Central memory CD4-positive, alpha-beta T cell (primary cell): ENCODE results near the gene TOX2.

Experiments used
- DNase-seq: peaks from one replicate; pipeline ENCODE4 v3.0.0; 2022

The TOX2 gene

DNA sequence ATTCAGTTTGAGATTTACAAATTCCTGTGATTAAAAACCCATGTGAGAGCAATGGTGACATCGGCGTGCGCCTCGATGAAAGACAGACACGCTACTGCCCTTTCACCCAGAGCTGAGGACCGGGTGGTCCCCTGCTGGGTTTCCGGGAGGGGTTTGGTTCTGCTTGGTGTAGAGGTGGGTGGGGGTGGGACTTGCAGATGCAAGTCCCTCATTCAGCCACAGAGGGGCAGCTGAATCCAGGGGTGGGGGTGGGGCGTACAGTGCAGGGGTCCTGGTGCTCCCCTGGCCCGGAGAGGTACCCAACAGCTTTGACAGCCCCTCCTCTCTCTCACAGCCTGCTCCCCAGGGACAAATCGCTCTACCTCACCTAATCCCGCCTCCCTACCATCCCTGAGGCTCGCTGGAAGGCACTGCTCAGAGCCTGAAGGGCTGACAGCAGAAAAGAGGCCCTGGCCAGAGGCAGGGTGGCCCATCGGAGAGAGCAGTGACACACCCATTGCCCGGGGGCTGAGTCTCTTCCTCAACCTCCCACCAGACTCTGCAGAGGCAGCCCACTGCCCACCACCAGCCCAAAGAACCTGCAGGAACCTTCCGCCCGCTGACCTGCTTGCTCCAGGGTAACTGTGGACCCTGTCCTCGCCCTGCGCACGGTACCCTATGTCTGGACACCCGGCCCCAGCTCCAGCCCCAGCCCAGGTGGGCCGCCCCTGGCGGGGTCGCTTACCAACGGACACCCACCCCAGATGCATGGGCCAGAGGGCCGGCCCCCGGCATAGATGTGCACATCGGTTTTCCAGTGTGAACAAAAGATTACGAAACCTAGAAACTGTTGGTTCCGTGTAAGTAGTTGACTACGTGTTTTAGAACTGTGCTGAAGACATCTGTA lies 153.9 kb downstream of the TOX2 start:
- DNase-seq: no peak

DNA sequence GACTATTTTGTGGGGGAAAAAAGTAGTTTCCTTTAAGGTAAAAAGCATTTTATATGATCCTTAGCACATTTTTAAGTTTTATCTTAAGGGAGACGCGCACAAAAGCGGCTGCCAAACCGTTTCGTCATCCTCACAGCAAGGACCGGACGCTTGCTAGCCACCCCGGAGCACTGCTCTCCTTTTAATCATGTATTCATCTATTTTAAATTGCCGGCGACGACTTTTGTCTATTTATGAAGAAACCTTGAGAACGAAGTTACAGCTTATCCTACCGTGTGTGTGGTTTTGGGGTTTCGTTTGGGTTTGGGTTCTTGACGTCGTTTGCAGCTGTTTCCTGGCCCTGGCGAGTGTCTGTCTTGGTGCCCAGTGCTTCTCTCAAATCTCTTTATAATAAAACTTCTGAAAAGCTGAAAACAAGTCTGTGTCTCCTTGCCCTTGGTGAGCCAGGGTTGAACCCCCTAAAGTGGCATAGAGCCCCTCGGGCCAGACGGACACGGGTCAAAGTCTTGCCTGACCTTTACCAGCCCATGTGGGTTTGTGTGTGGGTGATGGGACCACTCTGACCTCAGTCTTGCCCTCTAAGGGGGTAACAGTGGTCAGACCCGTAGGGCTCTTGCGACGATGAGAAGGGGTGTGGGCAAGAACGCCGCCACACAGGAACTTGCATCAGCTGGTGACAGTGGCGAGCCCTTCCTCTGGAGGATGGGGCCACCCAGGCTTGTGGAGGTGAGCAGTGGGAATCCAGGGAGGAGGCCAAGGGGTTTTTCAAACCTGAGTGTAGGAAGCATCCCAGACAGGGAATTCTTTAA lies 154.8 kb downstream of the TOX2 start:
- peak; percentile 87 for DNase-seq

DNA sequence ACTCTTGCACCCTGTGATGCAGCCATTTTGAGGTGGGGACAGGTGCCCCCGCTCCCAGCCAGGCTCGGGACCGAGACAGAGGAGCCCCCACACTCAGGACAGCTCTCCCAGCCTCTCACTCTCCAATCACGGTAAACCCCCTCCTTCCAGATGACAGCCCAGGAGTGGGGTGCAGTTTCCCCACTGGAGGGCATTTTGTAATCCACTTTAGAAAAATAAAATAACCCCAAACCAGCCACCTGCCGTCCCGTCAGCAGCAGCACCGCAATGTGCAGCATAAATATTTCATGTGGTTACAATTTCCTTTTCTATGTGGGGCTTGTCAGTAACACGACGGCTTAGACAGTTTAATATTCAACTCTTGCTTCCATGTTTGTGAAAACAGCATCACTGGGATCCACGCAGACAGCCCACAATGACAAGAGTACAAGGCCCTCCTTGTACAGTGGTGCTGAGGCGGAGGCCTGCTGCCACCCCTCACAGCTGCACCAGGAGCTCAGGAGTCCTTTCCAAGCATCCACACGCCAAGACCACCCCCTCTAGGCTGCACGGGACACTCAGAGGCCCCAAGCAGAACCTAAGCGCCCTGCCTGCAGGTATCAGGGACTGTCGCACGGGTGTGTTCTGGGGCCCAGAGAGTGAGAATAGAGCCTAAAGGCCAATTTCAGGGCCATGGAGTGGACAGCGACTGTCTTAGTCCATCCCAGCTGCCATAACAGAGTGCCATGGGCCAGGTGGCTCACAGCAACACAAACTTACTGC lies 155.7 kb downstream of the TOX2 start:
- peak; percentile 82 for DNase-seq

DNA sequence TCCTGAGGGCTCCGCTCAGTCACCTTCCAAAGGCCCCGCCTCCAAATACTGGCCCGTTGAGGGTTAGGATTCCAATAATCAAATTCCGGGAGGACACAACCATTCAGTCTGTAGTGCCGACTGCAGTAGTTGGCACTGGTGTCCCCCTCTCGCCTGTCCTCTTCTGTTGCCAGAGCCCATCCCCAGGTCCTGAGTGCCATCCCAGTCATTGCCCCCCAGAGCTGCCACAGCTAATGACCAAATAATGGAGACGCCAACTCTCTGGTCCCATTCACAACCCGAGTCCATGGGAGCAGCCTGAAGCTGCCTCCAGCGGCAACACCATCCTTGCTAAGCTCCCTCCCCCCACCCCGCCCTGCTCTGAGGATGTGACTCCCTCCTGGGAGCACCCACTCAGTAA lies 156.4 kb downstream of the TOX2 start:
- no peak for DNase-seq

DNA sequence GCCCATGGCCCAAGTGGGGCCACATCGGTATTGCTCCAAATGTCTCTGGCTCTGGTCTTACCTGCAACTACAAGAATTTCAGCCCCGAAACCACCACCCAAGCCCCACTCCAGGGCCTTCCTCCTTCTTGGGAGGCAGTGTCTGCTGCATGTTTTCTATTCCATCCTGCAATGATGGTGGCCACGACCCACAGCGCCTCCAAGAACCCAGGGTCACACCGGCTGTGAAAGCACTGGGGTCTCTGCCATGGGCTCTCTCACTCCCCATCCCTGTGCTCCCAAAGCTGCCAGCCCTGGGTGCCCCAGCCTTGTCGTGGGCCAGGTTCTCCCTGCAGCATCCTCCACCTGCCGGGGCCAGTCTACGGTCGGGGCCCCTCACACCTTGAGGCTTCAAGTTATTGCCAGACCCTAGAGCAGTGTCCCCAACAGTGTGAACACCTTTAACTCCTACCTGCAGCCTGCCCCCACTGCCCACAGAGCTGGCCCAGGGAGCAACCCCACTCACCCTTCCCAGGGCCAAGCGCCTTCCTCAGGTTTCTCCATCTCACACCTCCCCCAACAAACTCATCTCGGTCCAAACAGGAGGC lies 157.0 kb downstream of the TOX2 start:
- no peak for DNase-seq

GRCh38 chr20:44072384-44072783 lies 157.7 kb downstream of the TOX2 start:
- DNase-seq: no peak

DNA sequence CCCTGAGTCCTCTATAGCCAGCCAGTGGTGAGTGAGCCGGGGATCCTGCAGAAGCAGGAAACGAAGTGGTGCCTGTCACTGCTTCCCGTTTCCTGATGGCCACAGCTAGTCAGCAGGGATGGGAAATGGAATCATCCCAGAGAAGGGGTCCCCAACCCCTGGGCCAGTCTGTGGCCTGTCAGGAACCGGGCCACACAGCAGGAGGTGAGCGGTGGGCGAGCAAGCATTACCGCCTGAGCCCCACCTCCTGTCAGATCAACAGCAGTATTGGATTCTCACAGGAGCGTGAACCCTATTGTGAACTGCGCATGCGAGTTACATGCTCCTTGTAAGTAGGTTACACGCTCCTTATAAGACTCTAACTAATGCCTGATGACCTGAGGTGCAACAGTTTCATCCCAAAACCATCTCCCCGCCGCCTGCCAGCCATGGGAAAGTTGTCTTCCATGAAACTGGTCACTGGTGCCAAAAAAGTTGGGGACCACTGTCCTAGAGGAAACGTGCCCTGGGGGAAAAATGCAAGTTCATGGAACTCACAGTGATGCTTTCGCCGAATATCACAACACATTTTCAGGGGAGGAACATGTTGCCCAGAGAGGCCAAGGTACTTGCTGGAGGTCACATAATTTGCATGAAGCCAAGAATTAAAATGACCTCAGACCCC lies 158.5 kb downstream of the TOX2 start:
- DNase-seq: no peak

DNA sequence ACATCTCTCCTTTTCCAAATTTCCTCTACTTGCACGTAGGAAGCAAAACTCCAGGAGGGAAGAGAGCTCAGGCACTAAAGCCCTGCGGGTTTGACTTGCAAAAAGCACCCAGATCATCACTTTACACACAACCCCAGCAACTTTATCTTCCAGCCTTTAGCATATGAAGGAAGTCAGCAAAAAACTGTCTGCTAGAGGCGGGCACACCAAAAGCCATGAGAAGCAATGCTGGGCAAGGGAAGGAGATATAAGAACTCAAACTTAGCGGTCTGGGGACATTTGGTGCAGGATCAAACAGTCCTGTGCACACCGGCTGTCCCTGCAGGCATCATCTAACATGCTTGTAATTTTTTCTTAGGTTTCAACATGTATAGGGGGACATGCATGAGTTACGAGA lies 159.0 kb downstream of the TOX2 start:
- no peak for DNase-seq

GRCh38 chr20:44074252-44075151 lies 159.8 kb downstream of the TOX2 start:
- no peak for DNase-seq

- no peak for DNase-seq
Measured at GRCh38 chr20:44075191-44075949, 160.7 kb downstream of the TOX2 start.

- DNase-seq: no peak
Measured at GRCh38 chr20:44075950-44076232, 161.2 kb downstream of the TOX2 start.

DNA sequence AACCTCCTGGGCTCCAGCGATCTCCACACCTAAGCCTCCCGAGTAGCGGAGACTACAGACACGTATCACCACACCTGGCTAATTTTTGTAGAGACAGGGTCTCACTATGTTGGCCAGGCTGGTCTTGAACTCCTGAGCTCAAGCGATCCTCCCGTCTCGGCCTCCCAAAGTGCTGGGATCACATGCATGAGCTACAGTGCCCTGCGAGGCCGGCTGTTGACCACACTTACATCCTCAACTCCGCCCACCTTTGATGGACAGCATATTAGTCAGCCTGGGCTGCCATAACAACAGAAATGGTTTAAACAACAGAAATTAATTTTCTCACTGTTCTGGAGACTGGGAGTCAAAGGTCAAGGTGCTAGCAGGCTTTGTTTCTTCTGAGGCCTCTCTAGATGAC lies 164.6 kb downstream of the TOX2 start:
- DNase-seq: no peak

DNA sequence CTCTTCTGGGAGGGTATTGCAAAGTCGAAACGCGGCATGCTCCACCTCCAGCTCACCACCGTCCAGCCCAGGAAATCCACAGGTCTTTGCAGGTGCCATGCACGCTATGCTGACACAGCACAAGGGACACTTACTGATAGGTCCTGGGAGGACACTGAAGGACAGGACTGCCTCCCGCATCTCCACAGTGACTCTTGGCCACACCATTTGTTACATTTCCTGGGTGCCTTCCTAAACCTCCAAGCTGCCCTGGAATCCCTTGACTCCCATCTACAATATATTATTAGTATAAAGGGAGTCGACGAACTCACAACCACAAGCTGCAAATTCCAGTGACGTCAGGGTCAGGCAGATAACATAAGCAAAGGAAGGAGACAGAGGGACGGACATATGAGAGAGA lies 165.4 kb downstream of the TOX2 start:
- DNase-seq: no peak

DNA sequence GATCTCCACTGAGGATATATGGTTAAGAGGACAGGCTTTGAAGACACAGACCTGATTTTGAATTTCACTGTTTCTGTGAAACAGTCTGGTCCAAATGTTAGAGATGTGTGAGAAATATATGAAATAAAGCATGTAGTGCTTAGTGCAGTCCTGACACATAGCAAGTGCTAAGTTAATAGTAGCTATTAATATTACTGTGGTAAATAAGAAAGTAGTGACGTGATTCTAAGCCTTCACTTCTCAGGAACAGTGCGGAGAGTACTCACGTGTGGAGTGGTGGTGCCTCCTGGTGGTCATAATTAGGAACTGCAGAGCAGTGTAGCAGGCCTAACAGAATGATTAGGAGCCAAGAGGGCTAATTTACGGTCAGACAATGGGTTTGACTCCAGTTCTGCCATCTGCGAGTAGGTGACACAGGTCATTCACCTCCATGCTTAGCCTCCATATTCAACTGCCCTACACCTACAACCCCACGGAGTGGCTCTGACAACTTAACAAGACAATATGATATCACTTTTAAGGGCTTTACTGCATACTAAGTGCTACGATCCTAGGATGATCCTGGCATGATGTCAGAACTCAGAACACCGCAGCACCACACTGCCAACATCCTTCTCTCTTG lies 166.1 kb downstream of the TOX2 start:
- DNase-seq: peak; percentile 72

GRCh38 chr20:44081476-44081875 lies 166.8 kb downstream of the TOX2 start:
- no peak for DNase-seq

- no peak for DNase-seq
Measured at GRCh38 chr20:44081888-44082287, 167.2 kb downstream of the TOX2 start.

DNA sequence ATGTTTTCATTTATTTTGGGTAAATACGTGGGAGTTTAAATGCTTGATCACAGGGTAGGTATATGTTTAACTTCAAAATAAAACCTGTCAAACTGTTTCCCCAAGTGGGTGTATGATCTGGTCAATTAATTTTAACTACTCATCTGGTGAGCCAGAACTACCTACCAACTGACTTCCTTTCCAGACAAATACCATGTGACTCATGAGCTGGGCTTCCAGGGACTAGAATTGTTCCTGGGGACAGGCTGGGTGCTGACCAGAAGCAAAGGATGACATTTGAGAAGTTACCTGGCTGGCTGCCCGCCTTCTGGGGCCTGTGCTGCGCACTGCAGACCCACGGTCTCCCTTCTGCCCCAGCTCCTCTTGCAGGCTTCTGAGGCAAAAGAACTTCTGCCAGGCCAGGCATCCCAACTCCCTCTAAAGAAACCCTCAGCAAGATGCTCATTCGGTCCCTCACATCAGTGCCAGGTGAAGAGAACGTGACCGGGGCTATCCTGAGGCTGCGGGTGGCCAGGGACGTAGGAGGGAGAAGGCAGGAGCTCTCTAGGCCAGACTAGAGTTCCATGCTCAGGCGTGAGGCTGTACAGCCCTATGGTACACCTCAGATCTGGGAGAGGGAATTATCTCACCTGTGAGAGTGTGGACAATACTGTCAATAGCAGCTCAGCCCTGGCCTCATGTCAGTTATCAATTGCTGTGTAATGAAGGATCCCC lies 168.7 kb downstream of the TOX2 start:
- no peak for DNase-seq

DNA sequence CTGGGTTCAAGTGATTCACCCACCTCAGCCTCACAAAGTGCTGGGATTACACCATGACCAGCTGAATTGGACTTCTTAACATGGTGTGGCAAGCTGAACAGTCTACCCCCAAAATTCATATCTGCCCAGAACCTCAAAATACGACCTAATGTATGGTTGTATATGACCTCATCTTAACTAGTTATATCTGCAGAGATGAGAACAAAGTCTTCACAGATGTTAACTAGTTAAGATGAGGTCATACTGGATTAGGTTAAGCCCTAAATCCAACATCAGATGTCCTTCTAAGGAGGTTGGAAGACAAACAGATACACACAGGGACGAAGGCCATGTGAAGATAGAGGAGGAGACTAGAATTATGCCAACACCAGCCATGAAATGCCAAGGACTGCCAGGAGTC lies 169.8 kb downstream of the TOX2 start:
- no peak for DNase-seq

- no peak for DNase-seq
Measured at GRCh38 chr20:44084891-44085290, 170.2 kb downstream of the TOX2 start.
